SK-N-SH (cell line): ENCODE data around the gene KARS1. TPM values are rescaled to one million over a fixed set of nuclear protein-coding genes. Genes with fewer than 3 reads are reported as not detected.

Experiments used
- CTCF ChIA-PET: fragments of 300-600, 350-600 bp; formaldehyde crosslinking; extraction: SDS; loops from one replicate; lab custom pipeline; 2021; lab: Yijun Ruan, JAX
- POLR2A ChIA-PET: fragments of 350-600 bp; sonication (Branson Sonifier 250); formaldehyde crosslinking; extraction: SDS; loops from one replicate; lab custom pipeline; 2020; ENCODE audit warnings: antibody characterized with exemption, inconsistent platforms; lab: Yijun Ruan, JAX
- DNase-seq: peaks from one replicate; pipeline ENCODE4 v3.0.0; 2012
- H2AFZ ChIP-seq: fragments of 200-600 bp; sonication (generic); 2 replicates; pipeline ENCODE4 v1.8.1; 2016; ENCODE audit warnings: antibody characterized with exemption, mild to moderate bottlenecking, low read depth
- H3F3A ChIP-seq: fragments of 200-600 bp; sonication (generic); replicated peaks from 2 replicates; pipeline ENCODE3; 2016; ENCODE audit warnings: antibody characterized with exemption, mild to moderate bottlenecking; ENCODE audit not compliant: insufficient read depth
- H3K27ac ChIP-seq, 2 experiments: fragments of 200-500 bp in 1 of 2; fragments of 200-600 bp in 1 of 2; sonication (Bioruptor generic) in 1 of 2; sonication (generic), shearing (Covaris generic) in 1 of 2; 2 replicates each; pipeline versions ENCODE4 v1.5.1 to v1.6.1; 2014 to 2016; ENCODE audit warnings: low read depth in 2 of 2, inconsistent platforms in 1 of 2, low read length in 1 of 2, mild to moderate bottlenecking in 1 of 2, mixed read lengths in 1 of 2
- H3K27me3 ChIP-seq: fragments of 200-600 bp; sonication (generic), shearing (Covaris generic); 2 replicates; pipeline ENCODE4 v1.6.1; 2016; ENCODE audit warnings: mixed run types; ENCODE audit not compliant: insufficient read depth
- H3K36me3 ChIP-seq, 2 experiments: fragments of 200-500 bp in 1 of 2; fragments of 200-600 bp in 1 of 2; sonication (Bioruptor generic) in 1 of 2; sonication (generic) in 1 of 2; replicated peaks in 1 of 2; 2 replicates each; pipeline versions ENCODE3 to v1.5.1; 2014 to 2016; ENCODE audit warnings: low read length in 1 of 2, mild to moderate bottlenecking in 1 of 2; ENCODE audit not compliant: insufficient read depth in 2 of 2, control insufficient read depth in 1 of 2
- H3K4me1 ChIP-seq, 2 experiments: fragments of 200-500 bp in 1 of 2; fragments of 200-600 bp in 1 of 2; sonication (Bioruptor generic) in 1 of 2; sonication (generic), shearing (Covaris generic) in 1 of 2; 2 replicates each; pipeline versions ENCODE4 v1.5.1 to v1.6.1; 2014 to 2016; ENCODE audit warnings: low read depth in 1 of 2, low read length in 1 of 2, mixed run types in 1 of 2; ENCODE audit not compliant: insufficient read depth in 2 of 2, control insufficient read depth in 1 of 2
- H3K4me2 ChIP-seq: fragments of 200-600 bp; sonication (generic), shearing (Covaris generic); 2 replicates; pipeline ENCODE4 v1.6.1; 2017; ENCODE audit warnings: mixed run types
- H3K4me3 ChIP-seq, 2 experiments: fragments of 200-500 bp in 1 of 2; fragments of 200-600 bp in 1 of 2; sonication (Bioruptor generic) in 1 of 2; sonication (generic), shearing (Covaris generic) in 1 of 2; 2 replicates each; pipeline versions ENCODE4 v1.5.1 to v1.8.1; 2014 to 2016; ENCODE audit warnings: low read depth in 2 of 2, inconsistent platforms in 1 of 2, low read length in 1 of 2, mild to moderate bottlenecking in 1 of 2, mixed read lengths in 1 of 2, moderate library complexity in 1 of 2
- H3K79me2 ChIP-seq: fragments of 200-600 bp; sonication (generic); 2 replicates; pipeline ENCODE4 v1.8.1; 2017; ENCODE audit warnings: mild to moderate bottlenecking; ENCODE audit not compliant: insufficient read depth
- H3K9ac ChIP-seq: fragments of 200-600 bp; sonication (generic); 2 replicates; pipeline ENCODE4 v1.6.1; 2017; ENCODE audit warnings: mixed run types
- H3K9me2 ChIP-seq: fragments of 200-600 bp; sonication (generic); 2 replicates; pipeline ENCODE4 v1.6.1; 2017; ENCODE audit warnings: mixed run types
- H3K9me3 ChIP-seq: fragments of 200-600 bp; sonication (generic); 2 replicates; pipeline ENCODE4 v1.6.1; 2017; ENCODE audit warnings: mixed run types, mild to moderate bottlenecking, moderate library complexity
- H4K20me1 ChIP-seq: fragments of 200-600 bp; sonication (generic); 2 replicates; pipeline ENCODE4 v1.6.1; 2017; ENCODE audit warnings: mild to moderate bottlenecking, mixed run types; ENCODE audit not compliant: insufficient read depth
- CTCF ChIP-seq: fragments of 200-600 bp; sonication (generic); IDR thresholded peaks from 2 replicates; pipeline ENCODE4 v1.6.1; 2017; ENCODE audit warnings: antibody characterized with exemption, mild to moderate bottlenecking, moderate library complexity
- EP300 ChIP-seq, 2 experiments: IDR thresholded peaks; 2 replicates each; pipeline versions ENCODE4 v1.4.0 to v1.6.1; 2012; ENCODE audit warnings: borderline replicate concordance in 1 of 2, low read depth in 1 of 2, low read length in 1 of 2
- FOSL2 ChIP-seq: IDR thresholded peaks from 2 replicates; pipeline ENCODE4 v1.4.0; 2012; ENCODE audit warnings: low read depth, mild to moderate bottlenecking, moderate library complexity, borderline replicate concordance
- FOXJ3 ChIP-seq: sonication (generic); formaldehyde crosslinking; IDR thresholded peaks from 2 replicates; pipeline ENCODE4 v1.5.1; 2020; ENCODE audit warnings: mild to moderate bottlenecking, missing genetic modification reagents
- FOXM1 ChIP-seq: IDR thresholded peaks from 2 replicates; pipeline ENCODE4 v1.4.0; 2012; ENCODE audit warnings: low read depth, mild to moderate bottlenecking
- MAX ChIP-seq: IDR thresholded peaks from 2 replicates; pipeline ENCODE4 v1.4.0; 2012; ENCODE audit warnings: low read depth
- MEF2A ChIP-seq: IDR thresholded peaks from 2 replicates; pipeline ENCODE4 v1.4.0; 2012; ENCODE audit warnings: low read depth, borderline replicate concordance
- MXI1 ChIP-seq: IDR thresholded peaks from 2 replicates; pipeline ENCODE4 v1.6.1; 2012; ENCODE audit warnings: mild to moderate bottlenecking, low read depth, low read length, improper control_type of control experiment
- NRF1 ChIP-seq: IDR thresholded peaks from 2 replicates; pipeline ENCODE4 v1.6.1; 2012; ENCODE audit warnings: low read depth, mild to moderate bottlenecking, low read length
- RAD21 ChIP-seq: IDR thresholded peaks from 2 replicates; pipeline ENCODE4 v1.6.1; 2012; ENCODE audit warnings: mild to moderate bottlenecking, low read length
- RCOR1 ChIP-seq: fragments of 150-350 bp; IDR thresholded peaks from 2 replicates; pipeline ENCODE4 v1.6.1; 2017; ENCODE audit warnings: antibody characterized with exemption, low read length
- RFX5 ChIP-seq: IDR thresholded peaks from 2 replicates; pipeline ENCODE4 v1.6.1; 2012; ENCODE audit warnings: mild to moderate bottlenecking, improper control_type of control experiment, low read length
- RXRA ChIP-seq: IDR thresholded peaks from 2 replicates; pipeline ENCODE4 v1.4.0; 2012; ENCODE audit warnings: low read depth, mild to moderate bottlenecking, borderline replicate concordance
- TCF12 ChIP-seq: IDR thresholded peaks from 2 replicates; pipeline ENCODE4 v1.4.0; 2012
- TEAD4 ChIP-seq: IDR thresholded peaks from 2 replicates; pipeline ENCODE4 v1.4.0; 2012; ENCODE audit warnings: mild to moderate bottlenecking, borderline replicate concordance; ENCODE audit not compliant: insufficient read depth
- USF1 ChIP-seq: IDR thresholded peaks from 2 replicates; pipeline ENCODE4 v1.4.0; 2012; ENCODE audit warnings: low read depth, borderline replicate concordance
- ZBTB33 ChIP-seq: IDR thresholded peaks from 2 replicates; pipeline ENCODE4 v1.4.0; 2012; ENCODE audit warnings: low read depth, borderline replicate concordance
- WGBS: methylation state at CpG from one replicate; pipeline ENCODE4 v1.1.6; 2017; ENCODE audit warnings: low lambda C conversion rate; 5-methylcytosine and 5-hydroxymethylcytosine counted together
- polyA plus RNA-seq, 3 experiments: library from polyadenylated mRNA; depleted of rRNA; stranded (reverse); fragments of >200 nt; gene quantifications; 2 replicates each; pipeline ENCODE4 v1.2.3, GENCODE V29; 2012

Gene KARS1
- polyA plus RNA-seq, 1 of the 3 experiments (the other 2 are of a cell fraction), result 134 TPM

GRCh38 chr16:75647112-75647491, 363 bp downstream of the KARS1 start:
- under 1% methylated on average over 10 of the region's 18 CpGs for WGBS
- Histone ChIP-seq H3K27ac (peak overlapping the region; percentile 71 to 92), H3K36me3 (peaks cover 28% of the 10 kb centered on the region in 2 experiments), H3K9me2 (no peaks in the 10 kb centered on the region), H3F3A (no peaks in the 10 kb centered on the region), H4K20me1 (peaks cover 39% of the 10 kb centered on the region), H3K9ac (peak overlapping the region; percentile 97), H3K27me3 (no peaks in the 10 kb centered on the region), H3K9me3 (no peaks in the 10 kb centered on the region), H2AFZ (peak overlapping the region; percentile 89), H3K79me2 (peaks cover 97% of the 10 kb centered on the region), H3K4me3 (peak overlapping the region; percentile 88 to 90), H3K4me2 (peak overlapping the region; percentile 93), H3K4me1 (peaks cover 6 to 17% of the 10 kb centered on the region in 2 experiments; a peak in 3 of 4 replicates)
- POLR2A ChIA-PET, result interaction anchor here (1.4 to 1.9 kb wide), 2 partner anchors 16 to 24 kb away, joined by 5 to 7 read pairs; partner anchors contain the start of gene ADAT1
- CTCF ChIA-PET, result no interaction called here
- no peak for DNase-seq
- no peak for TF ChIP-seq MEF2A
- 0 out of 2 replicates have a peak, but pooled peaks have one; percentile 19 for TF ChIP-seq USF1
- TF ChIP-seq EP300 (IDR thresholded peaks at IDR 0.05; ENCODE audit: borderline replicate concordance in 1 of 2, low read depth in 1 of 2, low read length in 1 of 2), result no peak
- TF ChIP-seq MXI1, result no peak
- TF ChIP-seq FOXM1, result no peak
- TF ChIP-seq FOXJ3 (CRISPR knock-in tag), result no peak

GRCh38 chr16:75644240-75645012, 3.0 kb downstream of the KARS1 start:
- no peaks in the 10 kb centered on the region for H3K27me3 ChIP-seq
- DNase-seq, result no peak
- H3K9ac ChIP-seq, result no peak overlapping the region
- H3K9me2 ChIP-seq, result no peaks in the 10 kb centered on the region
- no peaks in the 10 kb centered on the region for H3K9me3 ChIP-seq
- ChIA-PET POLR2A (no interaction called here), CTCF (interaction anchor here (0.6 kb wide), 2 partner anchors 23 to 126 kb away, joined by 3 read pairs; no protein-coding TSS in a partner anchor)
- 96% methylated on average over 6 of the region's 7 CpGs for WGBS
- H2AFZ ChIP-seq, result no peak overlapping the region
- no peak for TF ChIP-seq MAX
- no peak for TF ChIP-seq RCOR1
- TF ChIP-seq FOSL2, result no peak
- TF ChIP-seq FOXJ3 (CRISPR knock-in tag), result no peak
- no peak for TF ChIP-seq CTCF
- no peak for TF ChIP-seq USF1
- no peak for TF ChIP-seq FOXM1
- no peak for TF ChIP-seq TEAD4
- TF ChIP-seq ZBTB33, result no peak
- no peak for TF ChIP-seq NRF1
- TF ChIP-seq EP300 (IDR thresholded peaks at IDR 0.05; ENCODE audit: borderline replicate concordance in 1 of 2, low read depth in 1 of 2, low read length in 1 of 2), result no peak
- TF ChIP-seq RFX5, result no peak
- no peak for TF ChIP-seq TCF12
- TF ChIP-seq RAD21, result no peak
- TF ChIP-seq RXRA, result no peak
- no peak for TF ChIP-seq MXI1
- no peaks in the 10 kb centered on the region for H3F3A ChIP-seq
- H3K4me1 ChIP-seq, result peaks cover 6 to 9% of the 10 kb centered on the region in 2 experiments; a peak in 2 of 4 replicates
- peaks cover 85% of the 10 kb centered on the region for H3K79me2 ChIP-seq
- H3K4me3 ChIP-seq, result no peak overlapping the region
- no peak overlapping the region for H3K27ac ChIP-seq
- peaks cover 26% of the 10 kb centered on the region for H4K20me1 ChIP-seq
- no peak overlapping the region for H3K4me2 ChIP-seq
- H3K36me3 ChIP-seq, result peaks cover 48 to 49% of the 10 kb centered on the region in 2 experiments
